Panc1 (cell line): Measurements from ENCODE around the gene SOS2. TPM values are rescaled to one million over a fixed set of nuclear protein-coding genes. Genes with fewer than 3 reads are reported as not detected.
A peak's percentile ranks its signal among the peaks of the same experiment; 100 is the strongest.

Source experiments
- ATAC-seq: fragments of 200-7000 bp; cut with Tn5 transposase; 2 replicates; pipeline ENCODE4 v1.9.1; 2020; ENCODE audit warnings: mild to moderate bottlenecking, moderate library complexity
- BruUV-seq: library from RNA; stranded (reverse); fragments of 400-500 nt; replicated peaks from 2 replicates; lab custom pipeline; 2021; lab: Mats Ljungman, UMichigan
- CTCF ChIA-PET: fragments of 300-600 bp; sonication (Branson Sonifier 250); formaldehyde crosslinking; loops from one replicate; lab custom pipeline; 2022; ENCODE audit warnings: antibody characterized with exemption; lab: Charles Lee
- POLR2A ChIA-PET: fragments of 300-600 bp; sonication (Branson Sonifier 250); formaldehyde crosslinking; loops from one replicate; lab custom pipeline; 2022; ENCODE audit warnings: antibody characterized with exemption; lab: Charles Lee
- DNase-seq: peaks from one replicate; pipeline ENCODE4 v3.0.0-alpha.2; 2010; ENCODE audit warnings: low read depth, low spot score
- H3K27ac ChIP-seq: 2 replicates; pipeline ENCODE4 v1.5.1; 2011; ENCODE audit warnings: mild to moderate bottlenecking, low read length, inconsistent platforms
- H3K27me3 ChIP-seq: fragments of 200-500 bp; sonication (Bioruptor generic); 2 replicates; pipeline ENCODE4 v1.6.0; 2014; ENCODE audit warnings: low read length, inconsistent platforms; ENCODE audit not compliant: control insufficient read depth, insufficient read depth
- H3K36me3 ChIP-seq: fragments of 200-500 bp; sonication (Bioruptor generic); 2 replicates; pipeline ENCODE4 v1.5.1; 2014; ENCODE audit warnings: inconsistent platforms, mild to moderate bottlenecking, low read length, moderate library complexity; ENCODE audit not compliant: control insufficient read depth, insufficient read depth
- H3K4me1 ChIP-seq: 2 replicates; pipeline ENCODE4 v1.5.1; 2011; ENCODE audit warnings: inconsistent platforms, mild to moderate bottlenecking, low read length, moderate library complexity; ENCODE audit not compliant: control insufficient read depth, insufficient read depth
- H3K4me3 ChIP-seq, 2 experiments: 2 replicates each; pipeline ENCODE4 v1.5.1; 2011 to 2012; ENCODE audit warnings: low read depth in 2 of 2, low read length in 2 of 2, mild to moderate bottlenecking in 2 of 2, inconsistent platforms in 1 of 2, moderate library complexity in 1 of 2
- H3K9me3 ChIP-seq: fragments of 200-500 bp; sonication (Bioruptor generic); 2 replicates; pipeline ENCODE4 v1.5.1; 2014; ENCODE audit warnings: low read depth, mild to moderate bottlenecking, inconsistent platforms, low read length, moderate library complexity; ENCODE audit not compliant: control insufficient read depth, insufficient read depth
- CTCF ChIP-seq: fragments of 450-650 bp; IDR thresholded peaks from 2 replicates; pipeline ENCODE4 v1.5.1; 2017; ENCODE audit warnings: mild to moderate bottlenecking
- POLR2AphosphoS5 ChIP-seq: IDR thresholded peaks from 2 replicates; pipeline ENCODE4 v1.6.1; 2012; ENCODE audit warnings: mild to moderate bottlenecking, low read depth, low read length, moderate library complexity
- REST ChIP-seq, 2 experiments: IDR thresholded peaks; 2 replicates each; pipeline ENCODE4 v1.6.1; 2011 to 2012; ENCODE audit warnings: low read depth in 2 of 2, control low read depth in 1 of 2, low read length in 1 of 2, mild to moderate bottlenecking in 1 of 2, moderate library complexity in 1 of 2; ENCODE audit not compliant: insufficient read depth in 1 of 2
- SIN3A ChIP-seq: IDR thresholded peaks from 2 replicates; pipeline ENCODE4 v1.6.1; 2012; ENCODE audit warnings: low read depth, mild to moderate bottlenecking, low read length, moderate library complexity, borderline replicate concordance; ENCODE audit not compliant: insufficient read depth
- TCF7L2 ChIP-seq: IDR thresholded peaks from 2 replicates; pipeline ENCODE4 v1.6.1; 2011; ENCODE audit warnings: mild to moderate bottlenecking, low read depth, low read length, inconsistent platforms
- in situ Hi-C: cut with HindIII; loops from 2 replicates; pipeline ENCODE4 v1.10.0; 2016; ENCODE audit warnings: low sequenced_read_pairs, low pct_unique_long_range_greater_than_20kb
- intact Hi-C: fragments of 100-400 bp; cut with micrococcal nuclease; formaldehyde crosslinking; loops from one replicate; pipeline ENCODE4 v1.10.0; 2022; ENCODE audit not compliant: unreplicated experiment
- total RNA-seq: library from RNA; stranded (reverse); gene quantifications from one replicate; pipeline ENCODE4 v1.2.1, GENCODE V29; 2021; ENCODE audit not compliant: unreplicated experiment

Gene SOS2
- total RNA-seq, 1 experiment from 2014 or later = 21.2 TPM

- H3K27ac ChIP-seq = no peak overlapping the region
- no peak for TF ChIP-seq REST (IDR thresholded peaks at IDR 0.05; ENCODE audit: insufficient read depth in 1 of 2, low read depth in 2 of 2, low read length in 1 of 2)
- no peak for TF ChIP-seq CTCF
- no peak for TF ChIP-seq POLR2AphosphoS5
- TF ChIP-seq SIN3A = no peak
- TF ChIP-seq TCF7L2 = no peak
- BruUV-seq = TSS peak; percentile 69
- intact Hi-C loops = no loop called here
- no peaks in the 10 kb centered on the region for H3K4me1 ChIP-seq
- no peak overlapping the region for H3K4me3 ChIP-seq
- H3K9me3 ChIP-seq = no peaks in the 10 kb centered on the region
- ATAC-seq (no peak), DNase-seq (no peak)
- ChIA-PET CTCF (no interaction called here), POLR2A (no interaction called here)
- no peaks in the 10 kb centered on the region for H3K27me3 ChIP-seq
- no peaks in the 10 kb centered on the region for H3K36me3 ChIP-seq
- in situ Hi-C loops = no loop called here
These were observed 31.9 kb upstream of the SOS2 start for GRCh38 chr14:50263321-50263720.

GRCh38 chr14:50262865-50263264 lies 31.5 kb upstream of the SOS2 start:
- Histone ChIP-seq H3K4me1 (no peaks in the 10 kb centered on the region), H3K4me3 (no peak overlapping the region), H3K27me3 (no peaks in the 10 kb centered on the region), H3K36me3 (no peaks in the 10 kb centered on the region), H3K27ac (no peak overlapping the region), H3K9me3 (no peaks in the 10 kb centered on the region)
- ATAC-seq (no peak), DNase-seq (no peak)
- BruUV-seq = no TSS peak
- intact Hi-C loops (no loop called here), in situ Hi-C loops (no loop called here)
- no peak for TF ChIP-seq CTCF
- no peak for TF ChIP-seq REST (IDR thresholded peaks at IDR 0.05; ENCODE audit: insufficient read depth in 1 of 2, low read depth in 2 of 2, low read length in 1 of 2)
- no peak for TF ChIP-seq TCF7L2
- no peak for TF ChIP-seq POLR2AphosphoS5
- no peak for TF ChIP-seq SIN3A
- CTCF ChIA-PET = no interaction called here
- POLR2A ChIA-PET = no interaction called here
